Measurements from ENCODE around the gene HOXD10.

DNA sequence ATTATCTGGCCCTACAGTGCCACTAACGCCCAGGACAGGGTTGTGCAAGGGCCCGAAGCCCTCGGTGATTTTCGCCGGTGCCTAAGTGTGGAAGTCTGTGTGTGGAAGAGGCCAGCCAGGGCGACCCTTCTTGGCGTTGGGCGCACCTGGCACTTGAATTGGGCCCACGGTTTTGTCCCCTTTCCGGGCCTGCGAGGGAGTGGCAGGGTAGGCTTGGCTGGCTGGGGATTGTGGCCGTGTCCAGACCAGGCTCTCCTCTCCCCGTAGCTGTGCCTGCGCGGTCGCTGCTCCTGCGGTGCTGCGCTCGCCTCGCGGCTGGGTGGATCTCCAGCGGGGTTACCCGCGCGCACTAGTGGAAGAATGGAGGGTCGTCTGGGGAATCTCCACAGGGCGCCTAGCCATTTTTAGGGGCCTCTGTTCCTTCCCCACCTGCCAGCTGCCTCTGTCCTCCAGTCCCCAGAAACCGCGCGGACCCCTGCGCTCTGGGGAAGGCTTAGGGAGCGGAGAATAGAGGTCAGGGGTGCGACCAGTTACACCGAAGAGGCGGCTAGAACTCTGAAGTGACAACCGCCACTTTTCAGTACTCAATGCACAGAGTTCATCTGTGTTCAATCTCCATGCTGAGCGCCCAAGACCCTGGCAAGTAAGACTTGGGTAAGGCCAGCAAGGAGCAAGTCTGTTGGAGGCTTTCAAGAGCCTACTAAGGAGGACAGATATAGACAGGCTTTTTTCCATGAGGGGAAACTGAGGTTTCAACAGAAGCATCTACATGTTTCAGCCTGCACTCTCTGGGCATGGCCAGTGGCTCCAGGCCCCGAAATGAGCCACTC, 48.8 kb upstream of the HOXD10 start:
- TF ChIP-seq POLR2AphosphoS5 (IDR thresholded peaks at IDR 0.05; ENCODE audit: low read depth) (no peak), REST (IDR thresholded peaks at IDR 0.05; ENCODE audit: insufficient replicate concordance, low read depth) (no peak)
- TF ChIP-seq, protein P1, sequence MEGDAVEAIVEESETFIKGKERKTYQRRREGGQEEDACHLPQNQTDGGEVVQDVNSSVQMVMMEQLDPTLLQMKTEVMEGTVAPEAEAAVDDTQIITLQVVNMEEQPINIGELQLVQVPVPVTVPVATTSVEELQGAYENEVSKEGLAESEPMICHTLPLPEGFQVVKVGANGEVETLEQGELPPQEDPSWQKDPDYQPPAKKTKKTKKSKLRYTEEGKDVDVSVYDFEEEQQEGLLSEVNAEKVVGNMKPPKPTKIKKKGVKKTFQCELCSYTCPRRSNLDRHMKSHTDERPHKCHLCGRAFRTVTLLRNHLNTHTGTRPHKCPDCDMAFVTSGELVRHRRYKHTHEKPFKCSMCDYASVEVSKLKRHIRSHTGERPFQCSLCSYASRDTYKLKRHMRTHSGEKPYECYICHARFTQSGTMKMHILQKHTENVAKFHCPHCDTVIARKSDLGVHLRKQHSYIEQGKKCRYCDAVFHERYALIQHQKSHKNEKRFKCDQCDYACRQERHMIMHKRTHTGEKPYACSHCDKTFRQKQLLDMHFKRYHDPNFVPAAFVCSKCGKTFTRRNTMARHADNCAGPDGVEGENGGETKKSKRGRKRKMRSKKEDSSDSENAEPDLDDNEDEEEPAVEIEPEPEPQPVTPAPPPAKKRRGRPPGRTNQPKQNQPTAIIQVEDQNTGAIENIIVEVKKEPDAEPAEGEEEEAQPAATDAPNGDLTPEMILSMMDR (IDR thresholded peaks at IDR 0.05; ENCODE audit: insufficient read depth, low read length), result no peak

Data from HL-60 (cell line).